ENCODE results near the gene NOB1.
A peak's percentile ranks its signal among the peaks of the same experiment; 100 is the strongest.
"Not testable (repeated sequence)": the region's sequence is repeated elsewhere in the genome, so short reads cannot be mapped to it uniquely, and the experiment has no call there.

The NOB1 gene

GRCh38 chr16:69754469-69755310 is at the start of gene NOB1:
TSS of gene NOB1 (minus strand) at chr16:69754926. CDS start at chr16:69754910, 16 bp downstream.
- peak; percentile 97 for DNase-seq (ENCODE audit: low spot score)

DNA sequence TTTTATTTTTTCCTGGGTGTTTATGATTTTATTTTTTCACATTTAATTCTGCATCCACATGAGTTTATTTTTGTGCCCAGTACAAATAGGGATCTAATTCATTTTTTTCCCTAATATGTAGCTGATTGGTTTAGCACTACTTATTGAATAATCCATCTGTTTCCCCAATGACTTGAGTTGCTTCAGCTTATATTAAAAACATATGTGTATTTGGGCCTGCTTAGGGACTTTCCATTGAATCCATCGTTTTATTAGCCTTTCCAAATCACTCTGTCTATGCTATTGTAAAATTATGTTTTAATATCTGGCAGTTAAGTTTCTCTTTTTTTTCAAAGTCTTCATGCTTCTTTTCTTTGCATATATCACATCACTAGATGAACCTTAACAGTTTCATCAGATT is 49.6 kb upstream of the NOB1 start:
- no peak for DNase-seq (ENCODE audit: low spot score)

GRCh38 chr16:69799611-69800031 is 44.9 kb upstream of the NOB1 start:
- DNase-seq (ENCODE audit: low spot score): no peak

- no peak for DNase-seq (ENCODE audit: low spot score)
Observed at GRCh38 chr16:69798466-69798865, 43.7 kb upstream of the NOB1 start.

DNA sequence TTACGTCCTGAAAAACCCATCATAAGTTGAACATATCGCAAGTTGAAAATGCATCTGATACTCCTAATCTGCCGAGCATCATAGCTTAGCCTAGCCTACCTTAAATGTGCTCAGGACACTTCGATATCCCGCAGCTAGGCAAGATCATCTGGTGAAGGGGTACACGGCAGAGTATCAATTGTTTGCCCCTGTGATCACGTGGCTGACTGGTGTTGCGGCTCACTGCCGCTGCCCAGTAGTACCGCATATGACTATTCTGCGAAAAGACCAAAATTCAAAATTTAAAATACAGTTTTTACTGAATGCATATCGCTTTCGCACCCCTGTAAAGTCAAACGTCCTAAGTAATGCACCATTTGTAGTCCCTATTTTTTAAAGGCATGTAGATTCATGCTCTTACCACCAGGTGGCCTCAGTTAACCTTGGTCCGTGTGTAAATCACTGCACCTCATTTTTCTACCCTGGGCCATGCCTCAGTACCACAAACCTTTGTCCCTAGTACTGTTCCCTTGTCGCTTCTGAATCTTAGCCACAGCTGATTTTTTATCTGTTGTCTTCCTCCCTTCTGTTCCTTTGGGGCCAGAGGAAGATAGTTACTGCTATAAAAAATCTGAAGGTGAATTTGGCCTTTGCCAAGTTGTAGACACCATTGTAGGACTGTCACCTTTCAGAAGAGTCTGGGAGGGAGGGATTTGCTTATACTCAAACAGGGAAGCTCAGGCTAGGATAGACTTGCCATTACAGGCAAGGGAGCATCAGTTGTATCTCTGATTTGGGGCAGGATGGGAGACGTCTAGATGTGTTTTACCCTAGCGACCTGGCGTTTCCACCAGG is 41.8 kb upstream of the NOB1 start:
- peak; percentile 70 for DNase-seq (ENCODE audit: low spot score)

GRCh38 chr16:69794486-69794885 is 39.8 kb upstream of the NOB1 start:
- DNase-seq (ENCODE audit: low spot score): no peak

- no peak for DNase-seq (ENCODE audit: low spot score)
Observed at GRCh38 chr16:69793526-69793925, 38.8 kb upstream of the NOB1 start.

GRCh38 chr16:69791391-69791847 is 36.7 kb upstream of the NOB1 start:
- DNase-seq (ENCODE audit: low spot score): not testable (repeated sequence)

DNA sequence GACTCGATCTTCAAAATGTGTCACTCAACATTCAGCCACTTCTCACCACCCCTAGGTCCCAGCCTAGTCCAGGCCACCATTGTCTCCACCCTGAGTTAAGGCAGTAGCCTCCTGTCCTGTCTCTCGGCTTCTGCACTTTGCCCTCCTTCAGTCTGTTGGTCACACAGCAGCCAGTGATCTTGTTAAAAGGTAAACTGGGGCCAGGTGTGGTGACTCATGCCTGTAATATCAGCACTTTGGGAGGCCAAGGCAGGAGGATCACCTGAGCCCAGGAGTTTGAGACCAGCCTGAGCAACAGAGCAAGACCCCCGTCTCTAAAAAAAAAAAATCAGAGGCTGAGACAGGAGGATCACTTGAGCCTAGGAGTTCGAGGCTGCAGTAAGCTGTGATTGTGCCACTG is 33.2 kb upstream of the NOB1 start:
- no peak for DNase-seq (ENCODE audit: low spot score)

DNA sequence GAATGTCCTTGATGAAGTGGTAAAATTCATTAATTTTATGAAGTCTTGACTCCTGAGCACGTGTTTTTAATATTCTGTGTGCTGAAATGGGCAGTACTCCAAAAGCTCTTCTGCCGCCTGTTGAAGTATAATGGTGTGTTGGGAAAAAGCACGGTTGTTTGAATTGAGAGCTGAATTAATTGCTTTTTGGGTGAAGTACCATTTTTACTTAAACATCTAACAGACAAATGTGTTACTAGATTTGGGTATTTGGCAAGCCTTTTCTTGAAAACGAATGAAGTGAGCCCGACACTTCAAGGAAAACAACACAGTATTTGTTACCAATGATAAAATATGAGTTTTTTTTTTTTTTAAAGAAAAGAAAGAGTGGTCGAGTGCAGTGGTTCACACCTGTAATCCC is 29.9 kb upstream of the NOB1 start:
- no peak for DNase-seq (ENCODE audit: low spot score)

DNA sequence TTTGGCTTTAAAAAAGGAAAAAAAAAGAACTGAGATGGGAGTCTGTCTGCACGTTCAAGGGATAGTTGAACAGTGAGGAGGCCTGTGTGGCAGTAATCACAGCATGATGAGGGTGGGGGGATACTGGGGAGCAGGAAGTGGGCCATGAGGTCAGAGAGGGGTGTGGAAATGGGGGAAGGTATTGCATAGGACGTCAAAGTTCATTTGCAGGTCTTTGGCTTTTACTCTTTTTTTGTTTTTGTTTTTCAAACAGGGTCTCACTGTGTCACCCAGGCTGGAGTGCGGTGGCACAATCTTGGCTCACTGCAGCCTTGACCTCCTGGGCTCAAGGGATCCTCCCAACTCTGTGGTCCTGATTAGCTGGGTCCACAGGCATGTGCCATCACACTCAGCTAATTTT is 26.4 kb upstream of the NOB1 start:
- no peak for DNase-seq (ENCODE audit: low spot score)

DNA sequence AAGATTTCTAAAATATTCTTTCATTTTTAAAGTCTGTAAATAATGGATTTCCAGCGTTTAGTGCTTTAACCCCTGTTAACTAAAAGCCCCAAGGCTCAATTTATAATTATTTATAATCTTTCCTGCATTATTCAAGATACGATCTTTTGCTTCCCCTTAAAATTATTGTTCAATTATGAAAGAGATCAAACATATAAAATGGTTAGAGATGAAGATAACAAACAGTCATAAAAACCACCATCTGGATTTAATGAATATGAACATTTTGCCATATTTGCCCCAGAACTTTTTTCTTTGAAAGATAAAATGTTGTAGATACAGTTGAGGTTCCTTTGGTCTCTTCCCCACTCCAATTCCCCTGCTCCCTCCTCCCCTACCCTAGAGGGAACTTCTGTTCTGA is 25.0 kb upstream of the NOB1 start:
- no peak for DNase-seq (ENCODE audit: low spot score)

- DNase-seq (ENCODE audit: low spot score): no peak
Observed at GRCh38 chr16:69775563-69775962, 20.8 kb upstream of the NOB1 start.

DNA sequence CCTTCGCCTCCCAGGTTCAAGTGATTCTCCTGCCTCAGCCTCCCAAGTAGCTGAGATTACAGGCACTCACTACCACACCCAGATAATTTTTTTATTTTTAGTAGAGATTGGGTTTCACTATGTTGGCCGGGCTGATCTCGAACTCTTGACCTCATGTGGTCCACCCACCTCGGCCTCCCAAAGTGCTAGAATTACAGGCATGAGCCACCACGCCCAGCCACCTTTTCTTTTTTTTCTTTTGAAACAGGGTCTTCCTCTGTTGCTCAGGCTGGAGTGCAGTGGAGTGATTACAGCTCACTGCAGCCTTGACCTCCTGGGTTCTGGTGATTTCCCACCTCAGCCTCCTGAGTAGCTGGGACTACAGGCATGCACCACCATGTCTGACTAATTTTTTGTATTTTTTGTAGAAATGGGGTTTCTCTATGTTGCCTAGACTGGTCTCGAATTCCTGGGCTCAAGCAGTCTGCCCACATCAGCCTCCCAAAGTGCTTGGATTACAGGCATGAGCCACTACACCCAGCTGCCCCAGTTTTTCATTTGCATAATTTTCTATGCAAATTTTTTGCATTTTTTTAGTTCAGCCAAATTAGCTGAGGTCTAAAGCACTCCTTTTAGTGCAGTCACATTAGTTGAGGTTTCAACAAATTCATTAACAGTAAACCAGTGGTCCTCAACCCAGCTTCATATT is 18.7 kb upstream of the NOB1 start:
- peak; percentile 10 for DNase-seq (ENCODE audit: low spot score)

- DNase-seq (ENCODE audit: low spot score): no peak
Observed at GRCh38 chr16:69771651-69771967, 16.9 kb upstream of the NOB1 start.

DNA sequence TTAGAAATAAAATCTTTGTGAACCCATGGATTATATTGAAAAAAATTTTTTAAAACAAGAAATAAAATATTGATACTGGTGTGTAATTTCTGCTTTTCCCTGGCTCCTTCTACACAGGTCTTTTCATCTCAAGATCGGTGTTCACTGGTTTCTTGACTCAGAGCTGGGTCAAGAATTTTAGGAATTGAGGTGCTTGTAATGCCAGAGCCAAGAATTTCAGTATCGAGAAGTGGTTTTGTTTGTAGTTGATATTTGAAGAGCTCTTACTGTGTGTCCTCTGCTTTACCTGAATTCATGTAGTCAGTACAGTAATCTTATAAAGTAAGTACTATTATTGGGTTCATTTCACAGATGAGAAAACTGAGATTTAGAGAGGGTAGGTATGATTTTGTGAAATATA is 14.7 kb upstream of the NOB1 start:
- no peak for DNase-seq (ENCODE audit: low spot score)

DNA sequence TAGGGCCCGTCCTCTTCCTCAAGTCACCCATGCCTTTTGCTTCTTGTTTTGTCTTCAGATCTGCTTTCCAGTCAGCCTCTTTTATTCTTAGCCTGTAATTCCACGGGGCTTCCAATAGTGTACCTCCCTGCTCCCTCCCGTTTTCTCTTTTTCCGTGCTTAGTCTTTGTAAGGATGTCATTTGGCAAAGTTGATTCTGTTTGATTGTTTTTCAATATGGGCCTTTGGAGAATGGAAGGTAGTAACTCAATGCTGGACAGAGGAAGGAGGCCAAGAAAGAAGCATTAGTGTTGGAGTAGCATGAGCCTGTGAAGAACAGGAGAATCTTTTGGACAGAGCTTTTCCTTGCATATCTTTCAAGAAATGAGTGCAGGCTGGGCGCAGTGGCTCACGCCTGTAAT is 13.9 kb upstream of the NOB1 start:
- DNase-seq (ENCODE audit: low spot score): no peak

GRCh38 chr16:69767459-69768229 is 12.9 kb upstream of the NOB1 start:
- DNase-seq (ENCODE audit: low spot score): no peak

GRCh38 chr16:69763599-69763942 is 8.8 kb upstream of the NOB1 start:
- no peak for DNase-seq (ENCODE audit: low spot score)

GRCh38 chr16:69762814-69763598 is 8.3 kb upstream of the NOB1 start:
- DNase-seq (ENCODE audit: low spot score): peak; percentile 58
